HEK293 (cell line): Measurements from ENCODE around the gene MARCHF3.

Source experiments
- CTCF ChIA-PET: fragments of 350-600 bp; formaldehyde crosslinking; extraction: SDS; loops from one replicate; lab custom pipeline; 2021; ENCODE audit warnings: antibody characterized with exemption; lab: Yijun Ruan, JAX
- POLR2A ChIA-PET: fragments of 300-600 bp; formaldehyde crosslinking; extraction: SDS; loops from one replicate; lab custom pipeline; 2020; ENCODE audit warnings: antibody characterized with exemption, inconsistent platforms; lab: Yijun Ruan, JAX
- H3K27ac ChIP-seq: fragments of 200-500 bp; sonication (Bioruptor generic); 2 replicates; pipeline ENCODE4 v1.5.1; 2014; ENCODE audit warnings: low read depth, low read length, control low read depth, inconsistent platforms; ENCODE audit errors: extremely low read depth
- H3K36me3 ChIP-seq, 2 experiments: fragments of 200-500 bp in 1 of 2; sonication (Bioruptor generic) in 1 of 2; 1 replicate in 1 of 2; 2 replicates in 1 of 2; pipeline ENCODE4 v1.5.1; 2014 to 2017; ENCODE audit warnings: inconsistent platforms in 2 of 2, low read length in 2 of 2; ENCODE audit not compliant: control insufficient read depth in 2 of 2, insufficient read depth in 1 of 2
- H3K4me1 ChIP-seq: fragments of 200-500 bp; sonication (Bioruptor generic); 2 replicates; pipeline ENCODE4 v1.5.1; 2014; ENCODE audit warnings: mild to moderate bottlenecking, low read length, inconsistent platforms; ENCODE audit not compliant: control insufficient read depth, insufficient read depth
- H3K4me3 ChIP-seq: 2 replicates; pipeline ENCODE4 v1.5.1; 2011; ENCODE audit warnings: low read depth, mild to moderate bottlenecking, control low read depth, low read length, moderate library complexity
- H3K9me3 ChIP-seq: fragments of 200-500 bp; sonication (Bioruptor generic); 2 replicates; pipeline ENCODE4 v1.5.1; 2014; ENCODE audit warnings: low read depth, low read length, inconsistent platforms; ENCODE audit not compliant: control insufficient read depth, insufficient read depth
- BCL11B ChIP-seq: fragments of 450-650 bp; formaldehyde crosslinking; IDR thresholded peaks from 2 replicates; pipeline ENCODE4 v1.5.1; 2016; ENCODE audit warnings: low read depth, missing biosample characterization, missing genetic modification characterization
- GFI1B ChIP-seq: fragments of 450-650 bp; formaldehyde crosslinking; IDR thresholded peaks from 2 replicates; pipeline ENCODE4 v1.5.1; 2016; ENCODE audit warnings: missing biosample characterization, missing genetic modification characterization
- GLIS1 ChIP-seq: fragments of 450-650 bp; formaldehyde crosslinking; IDR thresholded peaks from 2 replicates; pipeline ENCODE4 v1.5.1; 2016; ENCODE audit warnings: missing biosample characterization, missing genetic modification characterization
- KLF1 ChIP-seq: fragments of 450-650 bp; formaldehyde crosslinking; IDR thresholded peaks from 2 replicates; pipeline ENCODE4 v1.5.1; 2016; ENCODE audit warnings: missing biosample characterization, missing genetic modification characterization
- RBAK ChIP-seq: fragments of 450-650 bp; formaldehyde crosslinking; IDR thresholded peaks from 2 replicates; pipeline ENCODE4 v1.5.1; 2016; ENCODE audit warnings: missing biosample characterization, missing genetic modification characterization
- SALL2 ChIP-seq: fragments of 450-650 bp; formaldehyde crosslinking; IDR thresholded peaks from 2 replicates; pipeline ENCODE4 v1.5.0; 2017; ENCODE audit warnings: missing biosample characterization, mild to moderate bottlenecking, missing genetic modification characterization, borderline replicate concordance
- SP2 ChIP-seq: fragments of 450-650 bp; formaldehyde crosslinking; IDR thresholded peaks from 2 replicates; pipeline ENCODE4 v1.5.1; 2016; ENCODE audit warnings: missing biosample characterization, missing genetic modification characterization
- ZBTB44 ChIP-seq: fragments of 450-650 bp; IDR thresholded peaks from 2 replicates; pipeline ENCODE4 v1.5.1; 2018; ENCODE audit warnings: missing biosample characterization, mild to moderate bottlenecking, missing genetic modification characterization
- ZBTB8A ChIP-seq: fragments of 450-650 bp; formaldehyde crosslinking; IDR thresholded peaks from 2 replicates; pipeline ENCODE4 v1.5.1; 2016; ENCODE audit warnings: missing biosample characterization, missing genetic modification characterization
- ZFHX2 ChIP-seq: fragments of 450-650 bp; formaldehyde crosslinking; conservative IDR thresholded peaks from 2 replicates; pipeline ENCODE4 v1.5.1; 2016; ENCODE audit warnings: missing biosample characterization, missing genetic modification characterization
- ZIC2 ChIP-seq: fragments of 450-650 bp; formaldehyde crosslinking; IDR thresholded peaks from 2 replicates; pipeline ENCODE4 v1.5.1; 2016; ENCODE audit warnings: missing biosample characterization, missing genetic modification characterization
- ZNF211 ChIP-seq: fragments of 450-650 bp; formaldehyde crosslinking; IDR thresholded peaks from 2 replicates; pipeline ENCODE4 v1.5.1; 2016; ENCODE audit warnings: low read depth, missing biosample characterization, missing genetic modification characterization
- ZNF23 ChIP-seq: fragments of 450-650 bp; formaldehyde crosslinking; IDR thresholded peaks from 2 replicates; pipeline ENCODE4 v1.5.1; 2016; ENCODE audit warnings: missing biosample characterization, missing genetic modification characterization, borderline replicate concordance
- ZNF248 ChIP-seq: fragments of 450-650 bp; formaldehyde crosslinking; IDR thresholded peaks from 2 replicates; pipeline ENCODE4 v1.5.1; 2017; ENCODE audit warnings: missing biosample characterization, missing genetic modification characterization
- ZNF335 ChIP-seq: fragments of 450-650 bp; formaldehyde crosslinking; conservative IDR thresholded peaks from 2 replicates; pipeline ENCODE4 v1.5.1; 2016; ENCODE audit warnings: missing biosample characterization, missing genetic modification characterization
- ZNF362 ChIP-seq: fragments of 450-650 bp; formaldehyde crosslinking; IDR thresholded peaks from 2 replicates; pipeline ENCODE4 v1.5.1; 2016; ENCODE audit warnings: missing biosample characterization, missing genetic modification characterization
- ZNF416 ChIP-seq: fragments of 450-650 bp; formaldehyde crosslinking; IDR thresholded peaks from 2 replicates; pipeline ENCODE4 v1.5.1; 2016; ENCODE audit warnings: missing biosample characterization, missing genetic modification characterization
- ZNF513 ChIP-seq: fragments of 450-650 bp; IDR thresholded peaks from 2 replicates; pipeline ENCODE4 v1.5.1; 2018; ENCODE audit warnings: missing biosample characterization, missing genetic modification characterization
- ZNF658 ChIP-seq: fragments of 450-650 bp; formaldehyde crosslinking; IDR thresholded peaks from 2 replicates; pipeline ENCODE4; 2016; ENCODE audit warnings: missing biosample characterization, missing genetic modification characterization
- ZNF791 ChIP-seq: fragments of 450-650 bp; formaldehyde crosslinking; IDR thresholded peaks from 2 replicates; pipeline ENCODE4 v1.5.1; 2016; ENCODE audit warnings: missing biosample characterization, missing genetic modification characterization
- TF ChIP-seq, protein P1 (sequence below): fragments of 450-650 bp; formaldehyde crosslinking; IDR thresholded peaks from 2 replicates; pipeline ENCODE4 v1.5.1; 2016; ENCODE audit warnings: missing biosample characterization, missing genetic modification characterization
- TF ChIP-seq, protein P2 (sequence below): fragments of 450-650 bp; formaldehyde crosslinking; IDR thresholded peaks from 2 replicates; pipeline ENCODE4 v1.5.1; 2017; ENCODE audit warnings: missing biosample characterization, missing genetic modification characterization
- TF ChIP-seq, protein P3 (sequence below): fragments of 450-650 bp; formaldehyde crosslinking; IDR thresholded peaks from 2 replicates; pipeline ENCODE4; 2016; ENCODE audit warnings: missing biosample characterization, missing genetic modification characterization

Gene MARCHF3

DNA sequence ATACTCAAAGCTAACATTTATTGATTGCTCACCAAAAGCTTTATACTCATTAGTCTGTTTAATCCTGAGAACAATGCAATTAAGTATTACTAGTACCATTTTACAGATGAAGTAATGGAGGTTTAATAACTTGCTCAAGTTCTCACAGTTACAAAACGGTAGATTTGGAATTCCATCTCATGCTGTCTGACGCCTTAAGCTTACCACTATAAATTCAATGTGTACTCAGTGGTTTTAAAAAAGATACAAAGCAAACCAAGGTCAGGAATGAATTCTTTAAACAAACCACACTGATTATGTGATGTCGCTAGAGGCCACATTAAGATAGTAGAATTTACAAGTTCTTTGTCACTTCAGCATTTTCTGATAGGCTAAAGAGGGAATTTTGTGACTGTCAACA, 44.1 kb upstream of the MARCHF3 start:
- Histone ChIP-seq H3K27ac (no peak overlapping the region), H3K36me3 (peaks cover 0 to 13% of the 10 kb centered on the region in 2 experiments; a peak in 1 of 3 replicates), H3K4me3 (no peak overlapping the region)
- no peak for TF ChIP-seq ZBTB44
- TF ChIP-seq, all 188 proteins: peak for 0
- ChIA-PET CTCF (interaction anchor here (0.6 to 0.8 kb wide), 2 partner anchors 13 to 434 kb away, joined by 3 read pairs; no protein-coding TSS in a partner anchor), POLR2A (no interaction called here)
- H3K4me1 ChIP-seq = peaks cover 13% of the 10 kb centered on the region
- no peaks in the 10 kb centered on the region for H3K9me3 ChIP-seq

GRCh38 chr5:127072861-127073846, 42.8 kb upstream of the MARCHF3 start, which contains the start of gene C5orf63:
Gene C5orf63, minus strand, starts transcription at chr5:127073502. Its CDS starts 14,507 bp downstream, at chr5:127058995.
- Histone ChIP-seq H3K36me3 (peaks cover 0 to 13% of the 10 kb centered on the region in 2 experiments; a peak in 1 of 3 replicates), H3K4me3 (peak within 1 kb of the TSS; percentile 29), H3K9me3 (no peaks in the 10 kb centered on the region), H3K4me1 (peaks cover 15% of the 10 kb centered on the region), H3K27ac (no peak within 1 kb of the TSS)
- POLR2A ChIA-PET = interaction anchor here (0.7 kb wide), 1 partner anchor 10 kb away, joined by 5 read pairs; no protein-coding TSS in a partner anchor
- CTCF ChIA-PET = interaction anchor here (1.3 kb wide), 1 partner anchor 419 kb away, joined by 3 read pairs; no protein-coding TSS in a partner anchor
- no peak for TF ChIP-seq BCL11B
- no peak for TF ChIP-seq ZNF513 (tag by site-specific recombination)
- TF ChIP-seq, protein P1, sequence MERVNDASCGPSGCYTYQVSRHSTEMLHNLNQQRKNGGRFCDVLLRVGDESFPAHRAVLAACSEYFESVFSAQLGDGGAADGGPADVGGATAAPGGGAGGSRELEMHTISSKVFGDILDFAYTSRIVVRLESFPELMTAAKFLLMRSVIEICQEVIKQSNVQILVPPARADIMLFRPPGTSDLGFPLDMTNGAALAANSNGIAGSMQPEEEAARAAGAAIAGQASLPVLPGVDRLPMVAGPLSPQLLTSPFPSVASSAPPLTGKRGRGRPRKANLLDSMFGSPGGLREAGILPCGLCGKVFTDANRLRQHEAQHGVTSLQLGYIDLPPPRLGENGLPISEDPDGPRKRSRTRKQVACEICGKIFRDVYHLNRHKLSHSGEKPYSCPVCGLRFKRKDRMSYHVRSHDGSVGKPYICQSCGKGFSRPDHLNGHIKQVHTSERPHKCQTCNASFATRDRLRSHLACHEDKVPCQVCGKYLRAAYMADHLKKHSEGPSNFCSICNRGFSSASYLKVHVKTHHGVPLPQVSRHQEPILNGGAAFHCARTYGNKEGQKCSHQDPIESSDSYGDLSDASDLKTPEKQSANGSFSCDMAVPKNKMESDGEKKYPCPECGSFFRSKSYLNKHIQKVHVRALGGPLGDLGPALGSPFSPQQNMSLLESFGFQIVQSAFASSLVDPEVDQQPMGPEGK (tag by site-specific recombination) = peak; percentile 57
- peak; percentile 41 for TF ChIP-seq ZNF335 (tag by site-specific recombination)
- TF ChIP-seq ZNF658 = no peak
- TF ChIP-seq, protein P2, sequence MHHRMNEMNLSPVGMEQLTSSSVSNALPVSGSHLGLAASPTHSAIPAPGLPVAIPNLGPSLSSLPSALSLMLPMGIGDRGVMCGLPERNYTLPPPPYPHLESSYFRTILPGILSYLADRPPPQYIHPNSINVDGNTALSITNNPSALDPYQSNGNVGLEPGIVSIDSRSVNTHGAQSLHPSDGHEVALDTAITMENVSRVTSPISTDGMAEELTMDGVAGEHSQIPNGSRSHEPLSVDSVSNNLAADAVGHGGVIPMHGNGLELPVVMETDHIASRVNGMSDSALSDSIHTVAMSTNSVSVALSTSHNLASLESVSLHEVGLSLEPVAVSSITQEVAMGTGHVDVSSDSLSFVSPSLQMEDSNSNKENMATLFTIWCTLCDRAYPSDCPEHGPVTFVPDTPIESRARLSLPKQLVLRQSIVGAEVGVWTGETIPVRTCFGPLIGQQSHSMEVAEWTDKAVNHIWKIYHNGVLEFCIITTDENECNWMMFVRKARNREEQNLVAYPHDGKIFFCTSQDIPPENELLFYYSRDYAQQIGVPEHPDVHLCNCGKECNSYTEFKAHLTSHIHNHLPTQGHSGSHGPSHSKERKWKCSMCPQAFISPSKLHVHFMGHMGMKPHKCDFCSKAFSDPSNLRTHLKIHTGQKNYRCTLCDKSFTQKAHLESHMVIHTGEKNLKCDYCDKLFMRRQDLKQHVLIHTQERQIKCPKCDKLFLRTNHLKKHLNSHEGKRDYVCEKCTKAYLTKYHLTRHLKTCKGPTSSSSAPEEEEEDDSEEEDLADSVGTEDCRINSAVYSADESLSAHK = no peak
- no peak for TF ChIP-seq ZNF211 (tag by site-specific recombination)
- no peak for TF ChIP-seq RBAK
- no peak for TF ChIP-seq KLF1 (tag by site-specific recombination)
- 0 out of 2 replicates have a peak, but pooled peaks have one; percentile 22 for TF ChIP-seq ZNF362 (tag by site-specific recombination)
- no peak for TF ChIP-seq ZNF248 (tag by site-specific recombination)
- TF ChIP-seq, protein P3, sequence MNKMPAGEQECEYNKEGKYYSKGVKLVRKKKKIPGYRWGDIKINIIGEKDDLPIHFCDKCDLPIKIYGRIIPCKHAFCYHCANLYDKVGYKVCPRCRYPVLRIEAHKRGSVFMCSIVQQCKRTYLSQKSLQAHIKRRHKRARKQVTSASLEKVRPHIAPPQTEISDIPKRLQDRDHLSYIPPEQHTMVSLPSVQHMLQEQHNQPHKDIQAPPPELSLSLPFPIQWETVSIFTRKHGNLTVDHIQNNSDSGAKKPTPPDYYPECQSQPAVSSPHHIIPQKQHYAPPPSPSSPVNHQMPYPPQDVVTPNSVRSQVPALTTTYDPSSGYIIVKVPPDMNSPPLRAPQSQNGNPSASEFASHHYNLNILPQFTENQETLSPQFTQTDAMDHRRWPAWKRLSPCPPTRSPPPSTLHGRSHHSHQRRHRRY = no peak
- no peak for TF ChIP-seq GFI1B (tag by site-specific recombination)
- no peak for TF ChIP-seq ZNF23 (tag by site-specific recombination)
- TF ChIP-seq ZNF791 = no peak
- TF ChIP-seq SALL2 (tag by site-specific recombination) = no peak
- peak; percentile 50; the same call in 1 of the 2 replicates for TF ChIP-seq GLIS1 (tag by site-specific recombination)
- TF ChIP-seq ZNF416 (tag by site-specific recombination) = no peak
- peak; percentile 63 for TF ChIP-seq ZFHX2 (tag by site-specific recombination)
- peak; percentile 68 for TF ChIP-seq ZBTB8A (tag by site-specific recombination)
- peak; percentile 75 for TF ChIP-seq SP2 (tag by site-specific recombination)
- 0 out of 2 replicates have a peak, but pooled peaks have one; percentile 27 for TF ChIP-seq ZIC2
